Measurements from ENCODE around the gene NAV2.

DNA sequence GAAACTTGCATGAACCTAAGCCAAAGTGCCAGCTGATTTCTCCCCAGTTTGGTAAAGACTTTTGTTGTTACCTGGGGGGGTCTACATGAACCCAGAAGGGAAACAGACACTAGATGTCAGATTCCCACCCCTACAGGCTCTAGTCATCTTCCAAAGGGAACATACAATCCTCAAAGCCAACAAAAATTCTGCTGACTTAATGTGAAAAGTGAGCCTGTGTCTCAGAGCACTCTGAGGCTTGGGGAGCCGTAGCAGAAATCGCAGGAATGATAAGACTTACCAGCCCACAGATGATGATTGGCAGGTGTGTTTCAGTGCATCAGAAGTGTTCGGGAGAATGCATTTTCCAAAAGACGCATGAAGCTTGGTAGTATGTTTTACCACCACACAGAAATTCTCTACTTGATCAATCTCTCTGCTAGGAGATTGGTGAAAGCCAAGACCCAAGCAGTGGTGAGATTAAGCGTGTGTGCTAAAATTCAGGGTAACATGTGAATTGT, 260.5 kb downstream of the NAV2 start:
- TF ChIP-seq, protein P1, sequence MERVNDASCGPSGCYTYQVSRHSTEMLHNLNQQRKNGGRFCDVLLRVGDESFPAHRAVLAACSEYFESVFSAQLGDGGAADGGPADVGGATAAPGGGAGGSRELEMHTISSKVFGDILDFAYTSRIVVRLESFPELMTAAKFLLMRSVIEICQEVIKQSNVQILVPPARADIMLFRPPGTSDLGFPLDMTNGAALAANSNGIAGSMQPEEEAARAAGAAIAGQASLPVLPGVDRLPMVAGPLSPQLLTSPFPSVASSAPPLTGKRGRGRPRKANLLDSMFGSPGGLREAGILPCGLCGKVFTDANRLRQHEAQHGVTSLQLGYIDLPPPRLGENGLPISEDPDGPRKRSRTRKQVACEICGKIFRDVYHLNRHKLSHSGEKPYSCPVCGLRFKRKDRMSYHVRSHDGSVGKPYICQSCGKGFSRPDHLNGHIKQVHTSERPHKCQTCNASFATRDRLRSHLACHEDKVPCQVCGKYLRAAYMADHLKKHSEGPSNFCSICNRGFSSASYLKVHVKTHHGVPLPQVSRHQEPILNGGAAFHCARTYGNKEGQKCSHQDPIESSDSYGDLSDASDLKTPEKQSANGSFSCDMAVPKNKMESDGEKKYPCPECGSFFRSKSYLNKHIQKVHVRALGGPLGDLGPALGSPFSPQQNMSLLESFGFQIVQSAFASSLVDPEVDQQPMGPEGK (CRISPR knock-in tag; IDR thresholded peaks at IDR 0.05; ENCODE audit: borderline replicate concordance) = no peak
- no peak for TF ChIP-seq ZFP30 (CRISPR knock-in tag; IDR thresholded peaks at IDR 0.05)
- TF ChIP-seq CSDC2 (CRISPR knock-in tag; IDR thresholded peaks at IDR 0.05) = no peak
- no peak for TF ChIP-seq OSR1 (CRISPR knock-in tag; IDR thresholded peaks at IDR 0.05)
- no peak for TF ChIP-seq BACH2 (CRISPR knock-in tag; IDR thresholded peaks at IDR 0.05; ENCODE audit: borderline replicate concordance)
- TF ChIP-seq ZNF565 (CRISPR knock-in tag; conservative IDR thresholded peaks at IDR 0.05; ENCODE audit: low read depth) = no peak
- TF ChIP-seq RARB (CRISPR knock-in tag; IDR thresholded peaks at IDR 0.05) = no peak
- no peak for TF ChIP-seq TCF4 (CRISPR knock-in tag; IDR thresholded peaks at IDR 0.05; ENCODE audit: borderline replicate concordance)
- TF ChIP-seq SNAI2 (CRISPR knock-in tag; IDR thresholded peaks at IDR 0.05) = no peak
- no peak for TF ChIP-seq ARNTL (CRISPR knock-in tag; IDR thresholded peaks at IDR 0.05; ENCODE audit: borderline replicate concordance, low read depth)
- TF ChIP-seq, protein P2, sequence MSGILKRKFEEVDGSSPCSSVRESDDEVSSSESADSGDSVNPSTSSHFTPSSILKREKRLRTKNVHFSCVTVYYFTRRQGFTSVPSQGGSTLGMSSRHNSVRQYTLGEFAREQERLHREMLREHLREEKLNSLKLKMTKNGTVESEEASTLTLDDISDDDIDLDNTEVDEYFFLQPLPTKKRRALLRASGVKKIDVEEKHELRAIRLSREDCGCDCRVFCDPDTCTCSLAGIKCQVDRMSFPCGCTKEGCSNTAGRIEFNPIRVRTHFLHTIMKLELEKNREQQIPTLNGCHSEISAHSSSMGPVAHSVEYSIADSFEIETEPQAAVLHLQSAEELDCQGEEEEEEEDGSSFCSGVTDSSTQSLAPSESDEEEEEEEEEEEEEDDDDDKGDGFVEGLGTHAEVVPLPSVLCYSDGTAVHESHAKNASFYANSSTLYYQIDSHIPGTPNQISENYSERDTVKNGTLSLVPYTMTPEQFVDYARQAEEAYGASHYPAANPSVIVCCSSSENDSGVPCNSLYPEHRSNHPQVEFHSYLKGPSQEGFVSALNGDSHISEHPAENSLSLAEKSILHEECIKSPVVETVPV (CRISPR knock-in tag; IDR thresholded peaks at IDR 0.05) = no peak
- TF ChIP-seq, protein P3, sequence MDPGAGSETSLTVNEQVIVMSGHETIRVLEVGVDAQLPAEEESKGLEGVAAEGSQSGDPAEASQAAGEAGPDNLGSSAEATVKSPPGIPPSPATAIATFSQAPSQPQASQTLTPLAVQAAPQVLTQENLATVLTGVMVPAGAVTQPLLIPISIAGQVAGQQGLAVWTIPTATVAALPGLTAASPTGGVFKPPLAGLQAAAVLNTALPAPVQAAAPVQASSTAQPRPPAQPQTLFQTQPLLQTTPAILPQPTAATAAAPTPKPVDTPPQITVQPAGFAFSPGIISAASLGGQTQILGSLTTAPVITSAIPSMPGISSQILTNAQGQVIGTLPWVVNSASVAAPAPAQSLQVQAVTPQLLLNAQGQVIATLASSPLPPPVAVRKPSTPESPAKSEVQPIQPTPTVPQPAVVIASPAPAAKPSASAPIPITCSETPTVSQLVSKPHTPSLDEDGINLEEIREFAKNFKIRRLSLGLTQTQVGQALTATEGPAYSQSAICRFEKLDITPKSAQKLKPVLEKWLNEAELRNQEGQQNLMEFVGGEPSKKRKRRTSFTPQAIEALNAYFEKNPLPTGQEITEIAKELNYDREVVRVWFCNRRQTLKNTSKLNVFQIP (CRISPR knock-in tag; IDR thresholded peaks at IDR 0.05; ENCODE audit: borderline replicate concordance, low read depth) = no peak
- TF ChIP-seq ISL1 (CRISPR knock-in tag; IDR thresholded peaks at IDR 0.05) = no peak
- TF ChIP-seq, protein P4, sequence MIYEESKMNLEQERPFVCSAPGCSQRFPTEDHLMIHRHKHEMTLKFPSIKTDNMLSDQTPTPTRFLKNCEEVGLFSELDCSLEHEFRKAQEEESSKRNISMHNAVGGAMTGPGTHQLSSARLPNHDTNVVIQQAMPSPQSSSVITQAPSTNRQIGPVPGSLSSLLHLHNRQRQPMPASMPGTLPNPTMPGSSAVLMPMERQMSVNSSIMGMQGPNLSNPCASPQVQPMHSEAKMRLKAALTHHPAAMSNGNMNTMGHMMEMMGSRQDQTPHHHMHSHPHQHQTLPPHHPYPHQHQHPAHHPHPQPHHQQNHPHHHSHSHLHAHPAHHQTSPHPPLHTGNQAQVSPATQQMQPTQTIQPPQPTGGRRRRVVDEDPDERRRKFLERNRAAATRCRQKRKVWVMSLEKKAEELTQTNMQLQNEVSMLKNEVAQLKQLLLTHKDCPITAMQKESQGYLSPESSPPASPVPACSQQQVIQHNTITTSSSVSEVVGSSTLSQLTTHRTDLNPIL (CRISPR knock-in tag; IDR thresholded peaks at IDR 0.05; ENCODE audit: low read depth) = no peak

All from SK-N-SH treated with all-trans-retinoic acid at 6 μM for 48 hours (cell line).